GM23248 (cell line): ENCODE data around the gene SIK2. TPM values are rescaled to one million over a fixed set of nuclear protein-coding genes. Genes with fewer than 3 reads are reported as not detected.

Experiments used
- DNase-seq: peaks from one replicate; pipeline ENCODE4 v3.0.0-alpha.2; 2015
- H2AFZ ChIP-seq: fragments of 200-600 bp; sonication (generic); 2 replicates; pipeline ENCODE4 v1.6.1; 2016; ENCODE audit warnings: antibody characterized with exemption
- H3F3A ChIP-seq: fragments of 200-600 bp; sonication (generic); 2 replicates; pipeline ENCODE4 v1.6.1; 2016; ENCODE audit warnings: mild to moderate bottlenecking, antibody characterized with exemption, mixed run types; ENCODE audit not compliant: insufficient read depth
- H3K27ac ChIP-seq: fragments of 200-600 bp; sonication (generic); 2 replicates; pipeline ENCODE4 v1.5.1; 2016; ENCODE audit warnings: mild to moderate bottlenecking
- H3K27me3 ChIP-seq: fragments of 200-600 bp; sonication (generic); replicated peaks from 2 replicates; pipeline ENCODE4 v1.6.1; 2016; ENCODE audit warnings: mild to moderate bottlenecking; ENCODE audit not compliant: insufficient read depth
- H3K36me3 ChIP-seq: fragments of 200-600 bp; sonication (generic); 2 replicates; pipeline ENCODE4 v1.6.1; 2016; ENCODE audit warnings: low read depth, mild to moderate bottlenecking
- H3K4me1 ChIP-seq: fragments of 200-600 bp; sonication (generic); 2 replicates; pipeline ENCODE4 v1.6.1; 2016; ENCODE audit warnings: mild to moderate bottlenecking; ENCODE audit not compliant: insufficient read depth
- H3K4me2 ChIP-seq: fragments of 200-600 bp; sonication (generic); one replicate; pipeline ENCODE4 v1.6.1; 2016; ENCODE audit warnings: mild to moderate bottlenecking; ENCODE audit not compliant: unreplicated experiment
- H3K4me3 ChIP-seq: fragments of 200-600 bp; sonication (generic); 2 replicates; pipeline ENCODE4 v1.5.1; 2016; ENCODE audit warnings: mild to moderate bottlenecking
- H3K79me2 ChIP-seq: fragments of 200-600 bp; sonication (generic); 2 replicates; pipeline ENCODE4 v1.6.1; 2016; ENCODE audit warnings: mild to moderate bottlenecking; ENCODE audit not compliant: insufficient read depth
- H3K9ac ChIP-seq: fragments of 200-600 bp; sonication (generic); 2 replicates; pipeline ENCODE4 v1.6.1; 2016; ENCODE audit warnings: mild to moderate bottlenecking
- H3K9me2 ChIP-seq: fragments of 200-600 bp; sonication (generic); 2 replicates; pipeline ENCODE4 v1.6.1; 2016; ENCODE audit warnings: mixed run types, mild to moderate bottlenecking, moderate library complexity; ENCODE audit not compliant: insufficient read depth
- H3K9me3 ChIP-seq: fragments of 200-600 bp; sonication (generic); one replicate; pipeline ENCODE4 v1.6.1; 2017; ENCODE audit warnings: low read depth
- H4K20me1 ChIP-seq: fragments of 200-600 bp; sonication (generic); 2 replicates; pipeline ENCODE4 v1.6.0; 2016; ENCODE audit not compliant: insufficient read depth
- EZH2 ChIP-seq: fragments of 200-600 bp; sonication (generic); IDR thresholded peaks from 2 replicates; pipeline ENCODE4 v1.6.1; 2018; ENCODE audit warnings: antibody characterized with exemption, mild to moderate bottlenecking; ENCODE audit not compliant: insufficient read depth, poor library complexity, severe bottlenecking
- EZH2phosphoT487 ChIP-seq: fragments of 200-600 bp; sonication (generic); IDR thresholded peaks from 2 replicates; pipeline ENCODE4 v1.6.1; 2018; ENCODE audit warnings: antibody characterized with exemption, moderate library complexity, mild to moderate bottlenecking, low read depth; ENCODE audit not compliant: insufficient read depth
- WGBS, 2 experiments: methylation state at CpG; one replicate each; pipeline ENCODE4 v1.1.6; 2015 to 2017; ENCODE audit warnings: low lambda C conversion rate in 2 of 2, low coverage in 1 of 2; ENCODE audit errors: missing lambda C conversion rate in 2 of 2; 5-methylcytosine and 5-hydroxymethylcytosine counted together
- in situ Hi-C: fragments of 300-500 bp; cut with MboI; formaldehyde crosslinking; loops from 2 replicates; pipeline ENCODE4 v1.15.0; 2020
- polyA plus RNA-seq: library from polyadenylated mRNA; unstranded; fragments of >200 nt; fragmentation: Nextera tagmentation; extraction: Ambion mirVana; gene quantifications from 2 replicates; pipeline ENCODE4 v1.2.1, GENCODE V29; 2016
- total RNA-seq: library from RNA; depleted of rRNA; stranded (reverse); fragments of >200 nt; shearing (Covaris generic); gene quantifications from 2 replicates; pipeline ENCODE4 v1.2.3, GENCODE V29; 2014; rRNA removed

SIK2 gene
- total RNA-seq = 14.7 and 14.8 TPM in 2 replicates
- polyA plus RNA-seq = 5.9 and 6.2 TPM in 2 replicates

GRCh38 chr11:111601979-111602864 lies at the start of gene SIK2:
Gene SIK2, plus strand, starts transcription at chr11:111602449. Its CDS starts 115 bp downstream, at chr11:111602564.
- no peak for TF ChIP-seq EZH2phosphoT487
- no peak for TF ChIP-seq EZH2
- Histone ChIP-seq H3K79me2 (peaks cover 48% of the 10 kb centered on the region), H3K9me2 (no peaks in the 10 kb centered on the region), H3K9ac (peak within 1 kb of the TSS; percentile 94), H3K27ac (peak within 1 kb of the TSS; percentile 84), H3K9me3 (no peaks in the 10 kb centered on the region), H3K36me3 (no peaks in the 10 kb centered on the region), H4K20me1 (peaks cover 4% of the 10 kb centered on the region; the same call in 1 of the 2 replicates), H3K4me3 (peak within 1 kb of the TSS; percentile 84), H3F3A (peaks cover 27% of the 10 kb centered on the region), H3K4me2 (peak within 1 kb of the TSS; percentile 96), H2AFZ (peak within 1 kb of the TSS; percentile 97), H3K27me3 (no peaks in the 10 kb centered on the region), H3K4me1 (peaks cover 44% of the 10 kb centered on the region)
- peak; percentile 98 for DNase-seq
- WGBS, 2 experiments = 0 to 1% methylated on average over 50 to 63 of the region's 100 CpGs
- in situ Hi-C loops = no loop called here

GRCh38 chr11:111554532-111554931 lies 47.7 kb upstream of the SIK2 start:
- Histone ChIP-seq H3K79me2 (no peaks in the 10 kb centered on the region; the same call in 1 of the 2 replicates), H3K9ac (peak overlapping the region; percentile 63), H4K20me1 (no peaks in the 10 kb centered on the region), H3K4me1 (peaks cover 52% of the 10 kb centered on the region), H3K36me3 (peaks cover 35% of the 10 kb centered on the region), H3K27me3 (no peaks in the 10 kb centered on the region), H3F3A (peaks cover 50% of the 10 kb centered on the region), H3K27ac (peak overlapping the region; percentile 97), H3K9me3 (no peaks in the 10 kb centered on the region), H3K9me2 (no peaks in the 10 kb centered on the region), H3K4me3 (no peak overlapping the region), H2AFZ (no peak overlapping the region), H3K4me2 (peak overlapping the region; percentile 63)
- TF ChIP-seq EZH2phosphoT487 (no peak), EZH2 (no peak)
- peak; percentile 63 for DNase-seq
- in situ Hi-C loops = no loop called here

- Histone ChIP-seq H3K9me3 (no peaks in the 10 kb centered on the region), H3K4me2 (peak overlapping the region; percentile 63), H3K4me1 (peaks cover 60% of the 10 kb centered on the region), H3K4me3 (no peak overlapping the region), H3K36me3 (peaks cover 32% of the 10 kb centered on the region), H3K27me3 (no peaks in the 10 kb centered on the region), H4K20me1 (no peaks in the 10 kb centered on the region), H3K9ac (peak overlapping the region; percentile 77), H2AFZ (no peak overlapping the region), H3F3A (peaks cover 53% of the 10 kb centered on the region), H3K79me2 (no peaks in the 10 kb centered on the region; the same call in 1 of the 2 replicates), H3K9me2 (no peaks in the 10 kb centered on the region), H3K27ac (peak overlapping the region; percentile 97)
- no peak for TF ChIP-seq EZH2
- TF ChIP-seq EZH2phosphoT487 = no peak
- in situ Hi-C loops = no loop called here
- DNase-seq = peak; percentile 77
Measured at GRCh38 chr11:111555255-111555654, 47.0 kb upstream of the SIK2 start.

- H3K79me2 ChIP-seq = no peaks in the 10 kb centered on the region; the same call in 1 of the 2 replicates
- H3K4me1 ChIP-seq = peaks cover 83% of the 10 kb centered on the region
- no peaks in the 10 kb centered on the region for H3K27me3 ChIP-seq
- 0 out of 2 replicates have a peak overlapping the region, but pooled peaks have one; percentile 25 for H2AFZ ChIP-seq
- WGBS, 2 experiments = 7 to 12% methylated on average over 5 of the region's 5 CpGs
- H3K9ac ChIP-seq = peak overlapping the region; percentile 77
- H3K4me3 ChIP-seq = peak overlapping the region; percentile 25
- DNase-seq = peak; percentile 98
- H4K20me1 ChIP-seq = no peaks in the 10 kb centered on the region
- peaks cover 36% of the 10 kb centered on the region for H3K36me3 ChIP-seq
- in situ Hi-C loops = no loop called here
- peak overlapping the region; percentile 85 for H3K4me2 ChIP-seq
- no peaks in the 10 kb centered on the region for H3K9me3 ChIP-seq
- TF ChIP-seq EZH2phosphoT487 (no peak), EZH2 (no peak)
- peaks cover 76% of the 10 kb centered on the region for H3F3A ChIP-seq
- H3K27ac ChIP-seq = peak overlapping the region; percentile 97
- H3K9me2 ChIP-seq = no peaks in the 10 kb centered on the region
Measured at GRCh38 chr11:111557425-111558111, 44.7 kb upstream of the SIK2 start.
